HEK293T (cell line): ENCODE results near the gene KCNC3.

ENCODE experiments used
- ARNT ChIP-seq: fragments of 450-650 bp; IDR thresholded peaks from 2 replicates; pipeline ENCODE4 v1.6.1; 2017; ENCODE audit warnings: mild to moderate bottlenecking
- ELF4 ChIP-seq: fragments of 450-650 bp; IDR thresholded peaks from 2 replicates; pipeline ENCODE4 v1.6.1; 2017; ENCODE audit warnings: antibody characterized with exemption

- TF ChIP-seq ELF4: no peak
- TF ChIP-seq ARNT: no peak
Measured at GRCh38 chr19:50276370-50277063, 52.7 kb downstream of the KCNC3 start.
